NCI-H146 (cell line): ENCODE measurements around the gene MTAP.

ENCODE experiments used
- DNase-seq: peaks from one replicate; lab custom pipeline; 2025; lab: John Stamatoyannopoulos, UW

The MTAP gene

DNA sequence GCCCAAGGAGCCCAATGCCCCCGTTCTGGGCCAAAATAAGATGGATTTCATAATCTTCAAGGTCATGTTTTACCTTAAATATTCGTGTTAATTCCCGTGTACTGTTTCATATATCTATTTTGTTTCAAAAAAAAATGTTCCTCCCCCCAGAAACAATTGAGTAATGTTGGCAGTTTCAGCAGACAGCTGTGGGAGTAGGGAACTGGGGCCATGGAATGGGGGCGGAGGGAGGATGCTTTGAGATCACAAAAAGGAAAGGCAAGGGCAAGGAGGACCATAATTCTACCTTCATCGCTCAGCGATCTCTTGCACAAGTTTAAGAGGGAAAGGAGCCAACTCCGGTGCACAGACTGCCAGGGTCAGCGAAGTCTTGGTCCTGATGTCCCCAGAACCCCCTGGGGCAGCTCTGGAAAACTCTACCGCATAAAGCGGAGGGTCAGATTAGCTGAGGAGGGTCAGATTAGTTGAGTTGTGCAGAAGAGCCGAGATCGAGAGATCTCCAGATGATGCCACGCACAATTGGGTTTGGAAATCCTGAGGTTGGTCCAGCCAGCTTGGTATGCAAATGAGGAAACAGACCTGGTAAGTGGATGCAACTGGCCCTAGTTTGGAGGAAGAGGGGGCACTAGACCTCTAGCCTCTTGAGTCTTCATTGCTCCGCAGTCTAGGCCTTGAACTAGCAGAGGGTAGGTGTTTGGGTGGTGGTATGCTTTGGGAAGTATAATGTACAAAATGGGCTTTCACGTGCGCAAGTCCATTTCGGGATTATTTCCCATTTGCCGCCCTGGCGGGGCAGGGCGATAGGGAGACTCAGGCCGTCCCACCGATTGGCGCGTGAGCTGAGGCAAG, 167.7 kb downstream of the MTAP start:
- no peak for DNase-seq

DNA sequence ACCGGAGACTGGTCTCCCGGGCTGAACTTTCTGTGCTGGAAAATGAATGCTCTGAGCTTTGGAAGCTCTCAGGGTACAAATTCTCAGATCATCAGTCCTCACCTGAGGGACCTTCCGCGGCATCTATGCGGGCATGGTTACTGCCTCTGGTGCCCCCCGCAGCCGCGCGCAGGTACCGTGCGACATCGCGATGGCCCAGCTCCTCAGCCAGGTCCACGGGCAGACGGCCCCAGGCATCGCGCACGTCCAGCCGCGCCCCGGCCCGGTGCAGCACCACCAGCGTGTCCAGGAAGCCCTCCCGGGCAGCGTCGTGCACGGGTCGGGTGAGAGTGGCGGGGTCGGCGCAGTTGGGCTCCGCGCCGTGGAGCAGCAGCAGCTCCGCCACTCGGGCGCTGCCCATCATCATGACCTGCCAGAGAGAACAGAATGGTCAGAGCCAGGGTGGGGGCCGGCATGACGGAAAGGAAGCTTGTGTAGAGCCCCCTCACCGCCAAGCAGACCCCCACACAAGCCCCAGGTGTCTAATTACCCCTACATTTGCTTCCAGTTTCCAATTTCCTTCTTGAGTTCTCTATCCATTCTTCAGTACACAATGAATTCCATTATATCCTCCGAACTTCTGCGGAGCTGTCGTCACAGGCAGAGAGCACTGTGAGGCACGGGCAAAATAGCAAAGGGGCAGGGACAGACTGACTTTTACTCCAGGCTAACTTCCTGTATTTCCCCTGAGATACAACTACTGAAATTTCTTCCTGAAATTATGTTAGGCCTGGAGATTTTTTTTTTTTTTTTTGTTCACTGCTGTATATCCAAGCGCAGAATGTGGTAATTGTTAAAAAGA, 168.6 kb downstream of the MTAP start:
- no peak for DNase-seq

DNA sequence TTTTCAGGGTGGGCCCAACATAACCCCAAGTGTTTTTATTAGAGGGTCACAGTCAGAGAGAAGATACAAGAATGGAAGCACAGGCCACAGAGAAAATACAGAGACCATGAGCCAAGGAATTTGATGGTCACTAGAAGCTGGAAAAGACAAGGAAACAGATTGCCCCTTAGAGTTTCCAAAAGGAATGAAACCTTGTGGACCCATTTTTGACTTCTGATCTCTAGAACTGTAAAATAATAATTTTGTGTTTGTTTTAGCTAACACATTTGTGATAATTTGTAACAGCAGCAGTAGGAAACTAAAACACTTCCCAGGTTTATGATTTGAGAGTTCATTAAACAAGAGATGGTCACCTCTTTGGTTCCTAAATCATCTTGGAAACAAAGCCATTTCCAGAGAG, 169.9 kb downstream of the MTAP start:
- DNase-seq: no peak

- peak; percentile 91 for DNase-seq
Observed at GRCh38 chr9:21974343-21974721, 171.9 kb downstream of the MTAP start.

DNA sequence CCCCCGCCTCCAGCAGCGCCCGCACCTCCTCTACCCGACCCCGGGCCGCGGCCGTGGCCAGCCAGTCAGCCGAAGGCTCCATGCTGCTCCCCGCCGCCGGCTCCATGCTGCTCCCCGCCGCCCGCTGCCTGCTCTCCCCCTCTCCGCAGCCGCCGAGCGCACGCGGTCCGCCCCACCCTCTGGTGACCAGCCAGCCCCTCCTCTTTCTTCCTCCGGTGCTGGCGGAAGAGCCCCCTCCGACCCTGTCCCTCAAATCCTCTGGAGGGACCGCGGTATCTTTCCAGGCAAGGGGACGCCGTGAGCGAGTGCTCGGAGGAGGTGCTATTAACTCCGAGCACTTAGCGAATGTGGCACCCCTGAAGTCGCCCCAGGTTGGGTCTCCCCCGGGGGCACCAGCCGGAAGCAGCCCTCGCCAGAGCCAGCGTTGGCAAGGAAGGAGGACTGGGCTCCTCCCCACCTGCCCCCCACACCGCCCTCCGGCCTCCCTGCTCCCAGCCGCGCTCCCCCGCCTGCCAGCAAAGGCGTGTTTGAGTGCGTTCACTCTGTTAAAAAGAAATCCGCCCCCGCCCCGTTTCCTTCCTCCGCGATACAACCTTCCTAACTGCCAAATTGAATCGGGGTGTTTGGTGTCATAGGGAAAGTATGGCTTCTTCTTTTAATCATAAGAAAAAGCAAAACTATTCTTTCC, 172.4 kb downstream of the MTAP start:
- DNase-seq: peak; percentile 98

DNA sequence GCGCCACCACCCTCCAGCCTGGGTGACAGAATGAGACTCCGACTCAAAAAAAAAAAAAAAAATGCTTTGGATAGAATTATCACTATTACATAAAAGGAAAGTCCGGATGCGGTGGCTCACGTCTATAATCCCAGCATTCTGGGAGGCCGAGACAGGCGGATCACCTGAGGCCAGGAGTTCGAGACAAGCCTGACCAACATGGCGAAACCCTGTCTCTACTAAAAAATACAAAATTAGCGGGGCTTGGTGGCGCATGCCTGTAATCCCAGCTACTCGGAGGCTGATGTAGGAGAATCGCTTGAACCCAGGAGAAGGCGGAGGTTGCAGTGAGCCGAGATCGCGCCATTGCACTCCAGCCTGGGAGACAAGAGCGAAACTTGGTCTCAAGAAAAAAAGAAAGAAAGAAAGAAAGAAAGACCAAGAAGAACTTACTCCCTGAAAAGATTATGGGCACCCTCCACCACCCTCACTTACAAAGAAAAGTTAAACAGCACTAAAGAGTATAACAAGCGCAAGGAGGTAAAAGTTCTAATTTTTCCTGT, 174.0 kb downstream of the MTAP start:
- DNase-seq: no peak

- no peak for DNase-seq
Observed at GRCh38 chr9:21982391-21982790, 180.0 kb downstream of the MTAP start.

GRCh38 chr9:21982861-21983560, 180.6 kb downstream of the MTAP start:
- no peak for DNase-seq

DNA sequence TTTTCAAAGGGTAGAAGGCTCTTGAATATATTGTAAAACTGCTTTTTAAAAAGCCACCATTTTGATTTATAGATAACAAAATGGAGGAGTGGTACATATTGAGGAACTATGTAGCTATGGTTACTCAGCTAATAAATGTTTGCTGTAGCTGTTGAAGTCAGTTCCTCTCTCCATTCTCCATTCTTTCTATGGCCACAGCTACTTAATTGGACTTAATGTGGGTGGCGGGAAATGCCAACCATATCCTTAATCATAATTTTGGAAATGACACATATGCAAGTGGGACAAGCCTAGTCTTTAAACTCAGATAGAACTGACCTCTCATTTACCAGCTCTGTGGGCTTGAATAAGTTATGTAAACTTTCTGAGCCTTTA, 181.1 kb downstream of the MTAP start:
- DNase-seq: peak; percentile 48

GRCh38 chr9:21984101-21984500, 181.7 kb downstream of the MTAP start:
- no peak for DNase-seq

DNA sequence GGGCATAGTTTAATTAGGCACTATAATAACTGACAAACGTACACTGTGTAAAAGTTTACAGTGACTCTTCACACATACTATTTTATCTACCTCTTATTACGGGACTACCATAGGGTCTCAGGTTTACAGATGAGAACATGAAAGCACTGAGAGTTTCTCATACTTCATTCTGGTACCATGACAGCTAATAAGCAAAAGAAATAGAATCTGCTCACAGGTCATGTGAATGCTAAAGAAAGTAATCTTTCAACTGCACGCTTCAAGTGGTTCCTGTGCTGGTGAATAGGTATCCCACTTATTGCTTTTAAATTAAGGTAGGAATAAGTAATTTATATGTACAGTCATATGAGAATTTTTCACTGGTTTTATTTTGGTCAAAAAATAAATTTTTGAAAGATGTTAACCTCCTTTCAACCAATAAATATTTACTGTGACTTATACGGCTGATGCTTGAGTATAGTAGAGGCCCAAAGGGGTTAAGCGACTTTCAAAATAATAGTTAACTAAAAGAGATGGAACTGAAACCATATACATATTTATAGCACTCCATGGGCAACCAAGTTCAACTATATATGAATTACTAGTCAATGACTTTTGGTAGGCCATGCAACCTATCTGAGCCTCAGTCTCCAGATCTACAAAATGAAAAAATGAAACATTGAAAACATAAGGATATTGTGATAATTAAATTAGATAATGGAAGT, 183.7 kb downstream of the MTAP start:
- DNase-seq: no peak
